HepG2 (cell line): ENCODE measurements around the gene DNMT1. TPM values are rescaled to one million over a fixed set of nuclear protein-coding genes. Genes with fewer than 3 reads are reported as not detected.

ENCODE experiments used
- ATAC-seq: fragments of 200-7000 bp; cut with Tn5 transposase; 3 replicates; pipeline ENCODE4 v1.9.1; 2020; ENCODE audit warnings: mild to moderate bottlenecking, moderate library complexity
- BruUV-seq: library from RNA; stranded (reverse); fragments of 400-500 nt; replicated peaks from 2 replicates; lab custom pipeline; 2021; lab: Mats Ljungman, UMichigan
- CTCF ChIA-PET: fragments of 300-600 bp; formaldehyde crosslinking; extraction: SDS; loops from one replicate; lab custom pipeline; 2021; ENCODE audit warnings: low total read pairs, inconsistent platforms, low intra/inter-chr PET ratio; lab: Yijun Ruan, JAX
- POLR2A ChIA-PET: fragments of 350-600 bp; sonication (Branson Sonifier 250); formaldehyde crosslinking; loops from one replicate; lab custom pipeline; 2020; ENCODE audit warnings: antibody characterized with exemption, inconsistent platforms; lab: Yijun Ruan, JAX
- DNase-seq: peaks from one replicate; pipeline ENCODE4 v3.0.0-alpha.2; 2015; ENCODE audit warnings: low spot score
- FAIRE-seq: peaks from 3 replicates; lab custom pipeline; 2011; peaks lifted over from hg19 to GRCh38; lab: Jason Lieb, UNC
- H2AFZ ChIP-seq: one replicate; pipeline ENCODE4 v1.6.1; 2011; ENCODE audit warnings: low read length, inconsistent platforms
- H3K27ac ChIP-seq: fragments of 300-600 bp; 3 replicates; pipeline ENCODE4 v1.8.0; 2011; ENCODE audit warnings: mixed run types, mild to moderate bottlenecking, mixed read lengths, low read length, inconsistent platforms; ENCODE audit not compliant: insufficient read depth; ENCODE audit errors: extremely low read length
- H3K27me3 ChIP-seq, 2 experiments: fragments of 200-600 bp in 1 of 2; 2 replicates in 1 of 2; 3 replicates in 1 of 2; pipeline versions ENCODE4 v1.6.0 to v1.8.0; 2011; ENCODE audit warnings: low read length in 2 of 2, mild to moderate bottlenecking in 2 of 2, moderate library complexity in 2 of 2, inconsistent platforms in 1 of 2; ENCODE audit not compliant: insufficient read depth in 2 of 2, control insufficient read depth in 1 of 2
- H3K36me3 ChIP-seq, 2 experiments: fragments of 200-600 bp in 1 of 2; replicated peaks in 1 of 2; 2 replicates in 1 of 2; 3 replicates in 1 of 2; pipeline versions ENCODE4 v1.5.1 to v1.8.0; 2011; ENCODE audit warnings: low read length in 2 of 2, inconsistent platforms in 1 of 2; ENCODE audit not compliant: insufficient read depth in 2 of 2, control insufficient read depth in 1 of 2
- H3K4me1 ChIP-seq: 2 replicates; pipeline ENCODE4 v1.5.1; 2012; ENCODE audit warnings: low read length, inconsistent platforms; ENCODE audit not compliant: insufficient read depth
- H3K4me2 ChIP-seq: 2 replicates; pipeline ENCODE4 v1.6.0; 2011; ENCODE audit warnings: low read depth, low read length, inconsistent platforms
- H3K4me3 ChIP-seq, 3 experiments: fragments of 200-600 bp in 1 of 3; sonication (generic), shearing (Covaris generic) in 1 of 3; replicated peaks in 1 of 3; 2 replicates each; pipeline ENCODE4 v1.5.1; 2011 to 2016; ENCODE audit warnings: low read length in 3 of 3, inconsistent platforms in 2 of 3, low read depth in 2 of 3, mild to moderate bottlenecking in 2 of 3, control low read depth in 1 of 3, mixed read lengths in 1 of 3; ENCODE audit not compliant: insufficient read depth in 1 of 3
- H3K79me2 ChIP-seq: one replicate; pipeline ENCODE4 v1.6.1; 2011; ENCODE audit warnings: low read length, inconsistent platforms; ENCODE audit not compliant: insufficient read depth
- H3K9ac ChIP-seq: 2 replicates; pipeline ENCODE4 v1.6.0; 2011; ENCODE audit warnings: mild to moderate bottlenecking, low read depth, low read length, inconsistent platforms; ENCODE audit not compliant: insufficient read depth
- H3K9me3 ChIP-seq: 2 replicates; pipeline ENCODE4 v1.5.1; 2012; ENCODE audit warnings: mild to moderate bottlenecking, low read length
- H4K20me1 ChIP-seq: 2 replicates; pipeline ENCODE4 v1.6.0; 2011; ENCODE audit warnings: inconsistent platforms, mild to moderate bottlenecking, low read length, moderate library complexity; ENCODE audit not compliant: insufficient read depth
- AGO1 ChIP-seq: fragments of 200-400 bp; formaldehyde crosslinking; IDR thresholded peaks from 2 replicates; pipeline ENCODE4 v1.6.1; 2017; ENCODE audit warnings: mild to moderate bottlenecking, low read depth, low read length, moderate library complexity; ENCODE audit not compliant: poor library complexity, severe bottlenecking
- GTF2F1 ChIP-seq: fragments of 150-350 bp; IDR thresholded peaks from 2 replicates; pipeline ENCODE4 v1.6.1; 2014; ENCODE audit warnings: low read length
- POLR2A ChIP-seq, 2 experiments: IDR thresholded peaks; 2 replicates each; pipeline ENCODE4 v1.6.1; 2011; ENCODE audit warnings: low read depth in 2 of 2, low read length in 2 of 2, mild to moderate bottlenecking in 1 of 2, moderate library complexity in 1 of 2; ENCODE audit not compliant: insufficient read depth in 1 of 2
- POLR2G ChIP-seq: fragments of 200-400 bp; formaldehyde crosslinking; IDR thresholded peaks from 2 replicates; pipeline ENCODE4 v1.6.1; 2018; ENCODE audit warnings: mild to moderate bottlenecking, low read depth, low read length, moderate library complexity
- RBFOX2 ChIP-seq: fragments of 200-400 bp; formaldehyde crosslinking; IDR thresholded peaks from 2 replicates; pipeline ENCODE4 v1.6.1; 2017; ENCODE audit warnings: low read depth, mild to moderate bottlenecking, low read length
- RBM22 ChIP-seq: fragments of 200-400 bp; formaldehyde crosslinking; optimal IDR thresholded peaks from 2 replicates; pipeline ENCODE3; 2017; ENCODE audit warnings: mild to moderate bottlenecking, low read length, moderate library complexity
- ZNF768 ChIP-seq: sonication (generic); formaldehyde crosslinking; IDR thresholded peaks from 2 replicates; pipeline ENCODE4 v1.4.0; 2020; ENCODE audit warnings: missing genetic modification reagents
- ZNF878 ChIP-seq: sonication (generic); formaldehyde crosslinking; IDR thresholded peaks from 2 replicates; pipeline ENCODE4 v1.8.1; 2023; ENCODE audit warnings: mild to moderate bottlenecking, missing genetic modification reagents, moderate library complexity
- WGBS: methylation state at CpG from one replicate; pipeline ENCODE4 v1.1.6; 2017; ENCODE audit warnings: low lambda C conversion rate; 5-methylcytosine and 5-hydroxymethylcytosine counted together
- in situ Hi-C: cut with HindIII; loops from 2 replicates; pipeline ENCODE4 v1.10.0; 2017; ENCODE audit warnings: low pct_unique_long_range_greater_than_20kb; ENCODE audit not compliant: extremely low pct_ligation_motif_present
- intact Hi-C: fragments of 100-400 bp; cut with micrococcal nuclease; formaldehyde crosslinking; loops from one replicate; pipeline ENCODE4 v1.10.0; 2022; ENCODE audit not compliant: unreplicated experiment
- polyA plus RNA-seq, 8 experiments: library from polyadenylated mRNA; depleted of rRNA in 3 of 8; stranded (reverse) in 7 of 8; unstranded in 1 of 8; fragments of >200 nt; fragmentation: Illumina TruSeq in 4 of 8; extraction: Trizol in 4 of 8; gene quantifications; 2 replicates each; pipeline versions ENCODE4 v1.2.1 to v1.2.3, GENCODE V29; 2011 to 2016; ENCODE audit warnings: low read depth in 4 of 8, missing spikeins in 1 of 8, mixed read lengths in 1 of 8; ENCODE audit not compliant: insufficient read depth in 1 of 8
- total RNA-seq, 5 experiments: library from RNA; depleted of rRNA; stranded (reverse); fragments of >200 nt; fragmentation: Illumina TruSeq; extraction: Trizol; gene quantifications; 2 replicates each; pipeline ENCODE4 v1.2.3, GENCODE V29; 2016; ENCODE audit warnings: low read depth in 1 of 5
- TF ChIP-seq, protein P1 (sequence below): IDR thresholded peaks from 2 replicates; pipeline ENCODE4 v1.6.1; 2016; ENCODE audit warnings: missing compliant biosample characterization, missing genetic modification reagents, borderline replicate concordance
- TF ChIP-seq, protein P2 (sequence below): sonication (generic); formaldehyde crosslinking; conservative IDR thresholded peaks from 2 replicates; pipeline ENCODE4 v1.4.0; 2020; ENCODE audit warnings: missing genetic modification reagents
- TF ChIP-seq, protein P3 (sequence below): sonication (generic); formaldehyde crosslinking; IDR thresholded peaks from 2 replicates; pipeline ENCODE4 v1.9.0; 2021; ENCODE audit warnings: missing genetic modification reagents, mild to moderate bottlenecking, borderline replicate concordance
- TF ChIP-seq, protein P4 (sequence below): sonication (generic); formaldehyde crosslinking; IDR thresholded peaks from 2 replicates; pipeline ENCODE4 v1.5.0; 2020; ENCODE audit warnings: missing genetic modification reagents

Gene DNMT1
- total and polyA plus RNA-seq, 2 of the 13 experiments (the other 11 are each of a cell fraction or from before 2014, with no cell fraction given): 31.2 to 91.1 TPM

DNA sequence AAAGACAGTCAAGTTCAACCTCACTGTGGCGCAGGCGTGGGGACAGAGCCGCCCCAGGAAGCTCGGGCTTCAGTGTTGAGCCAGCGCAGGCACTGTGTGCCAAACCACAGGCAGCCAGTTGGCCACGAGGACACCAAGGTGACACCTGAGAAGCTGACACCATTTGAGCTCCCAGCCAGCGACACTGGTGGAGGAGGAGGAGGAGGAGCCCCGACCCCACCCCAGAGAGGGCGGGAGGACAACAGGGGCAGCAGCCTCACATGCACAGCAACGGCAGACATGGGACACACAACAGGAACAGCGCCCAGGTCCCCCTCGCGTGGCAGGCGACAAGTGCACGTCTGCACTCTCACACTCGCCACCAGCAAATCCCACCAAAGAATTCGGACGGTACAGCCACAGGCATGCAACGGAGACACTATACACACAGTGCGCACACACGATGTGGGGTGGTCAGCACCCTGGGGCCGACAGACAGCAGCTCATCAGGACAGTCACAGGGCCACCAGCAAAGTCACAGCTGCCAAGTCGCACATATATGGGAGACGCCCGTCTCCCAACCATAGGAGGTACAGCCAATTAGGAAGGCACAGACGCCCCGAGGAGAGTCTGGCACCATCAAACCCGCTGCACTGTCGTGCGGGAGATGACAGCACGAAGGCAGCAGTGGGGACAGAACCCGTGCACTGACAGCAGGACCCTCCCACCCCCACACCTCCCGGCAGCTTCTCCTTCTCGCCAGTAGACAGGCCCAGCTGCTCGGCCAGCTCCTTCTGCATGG is 78.5 kb downstream of the DNMT1 start:
- WGBS: 99% methylated on average over 10 of the region's 35 CpGs
- Histone ChIP-seq H3K9me3 (no peaks in the 10 kb centered on the region), H3K36me3 (peaks cover 18 to 38% of the 10 kb centered on the region in 2 experiments), H4K20me1 (peaks cover 13% of the 10 kb centered on the region; the same call in 1 of the 2 replicates), H3K9ac (no peak overlapping the region), H3K27ac (no peak overlapping the region), H3K79me2 (peaks cover 14% of the 10 kb centered on the region), H3K4me2 (no peak overlapping the region), H3K4me1 (peaks cover 24% of the 10 kb centered on the region), H3K4me3 (no peak overlapping the region), H3K27me3 (no peaks in the 10 kb centered on the region; a peak in 1 of 5 replicates), H2AFZ (no peak overlapping the region)
- no peak for ATAC-seq
- ChIA-PET POLR2A (interaction anchor here (1.1 to 2.4 kb wide), 2 partner anchors 10 to 17 kb away, joined by 3 to 10 read pairs; partner anchors contain the start of gene PPAN), CTCF (no interaction called here)
- intact Hi-C loops (no loop called here), in situ Hi-C loops (no loop called here)
- no peak for DNase-seq
- peak; percentile 6 to 23; a peak in 2 of 4 replicates for TF ChIP-seq POLR2A (IDR thresholded peaks at IDR 0.05; ENCODE audit: insufficient read depth in 1 of 2, low read depth in 2 of 2, low read length in 2 of 2)
- TF ChIP-seq, protein P1, sequence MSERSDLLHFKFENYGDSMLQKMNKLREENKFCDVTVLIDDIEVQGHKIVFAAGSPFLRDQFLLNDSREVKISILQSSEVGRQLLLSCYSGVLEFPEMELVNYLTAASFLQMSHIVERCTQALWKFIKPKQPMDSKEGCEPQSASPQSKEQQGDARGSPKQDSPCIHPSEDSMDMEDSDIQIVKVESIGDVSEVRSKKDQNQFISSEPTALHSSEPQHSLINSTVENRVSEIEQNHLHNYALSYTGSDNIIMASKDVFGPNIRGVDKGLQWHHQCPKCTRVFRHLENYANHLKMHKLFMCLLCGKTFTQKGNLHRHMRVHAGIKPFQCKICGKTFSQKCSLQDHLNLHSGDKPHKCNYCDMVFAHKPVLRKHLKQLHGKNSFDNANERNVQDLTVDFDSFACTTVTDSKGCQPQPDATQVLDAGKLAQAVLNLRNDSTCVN (CRISPR knock-in tag): 0 out of 2 replicates have a peak, but pooled peaks have one; percentile 3
- no peak for TF ChIP-seq GTF2F1
- peak; percentile 23 for TF ChIP-seq RBFOX2
- TF ChIP-seq, protein P2, sequence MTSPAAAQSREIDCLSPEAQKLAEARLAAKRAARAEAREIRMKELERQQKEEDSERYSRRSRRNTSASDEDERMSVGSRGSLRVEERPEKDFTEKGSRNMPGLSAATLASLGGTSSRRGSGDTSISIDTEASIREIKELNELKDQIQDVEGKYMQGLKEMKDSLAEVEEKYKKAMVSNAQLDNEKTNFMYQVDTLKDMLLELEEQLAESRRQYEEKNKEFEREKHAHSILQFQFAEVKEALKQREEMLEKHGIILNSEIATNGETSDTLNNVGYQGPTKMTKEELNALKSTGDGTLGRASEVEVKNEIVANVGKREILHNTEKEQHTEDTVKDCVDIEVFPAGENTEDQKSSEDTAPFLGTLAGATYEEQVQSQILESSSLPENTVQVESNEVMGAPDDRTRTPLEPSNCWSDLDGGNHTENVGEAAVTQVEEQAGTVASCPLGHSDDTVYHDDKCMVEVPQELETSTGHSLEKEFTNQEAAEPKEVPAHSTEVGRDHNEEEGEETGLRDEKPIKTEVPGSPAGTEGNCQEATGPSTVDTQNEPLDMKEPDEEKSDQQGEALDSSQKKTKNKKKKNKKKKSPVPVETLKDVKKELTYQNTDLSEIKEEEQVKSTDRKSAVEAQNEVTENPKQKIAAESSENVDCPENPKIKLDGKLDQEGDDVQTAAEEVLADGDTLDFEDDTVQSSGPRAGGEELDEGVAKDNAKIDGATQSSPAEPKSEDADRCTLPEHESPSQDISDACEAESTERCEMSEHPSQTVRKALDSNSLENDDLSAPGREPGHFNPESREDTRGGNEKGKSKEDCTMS: no peak
- TF ChIP-seq, protein P3, sequence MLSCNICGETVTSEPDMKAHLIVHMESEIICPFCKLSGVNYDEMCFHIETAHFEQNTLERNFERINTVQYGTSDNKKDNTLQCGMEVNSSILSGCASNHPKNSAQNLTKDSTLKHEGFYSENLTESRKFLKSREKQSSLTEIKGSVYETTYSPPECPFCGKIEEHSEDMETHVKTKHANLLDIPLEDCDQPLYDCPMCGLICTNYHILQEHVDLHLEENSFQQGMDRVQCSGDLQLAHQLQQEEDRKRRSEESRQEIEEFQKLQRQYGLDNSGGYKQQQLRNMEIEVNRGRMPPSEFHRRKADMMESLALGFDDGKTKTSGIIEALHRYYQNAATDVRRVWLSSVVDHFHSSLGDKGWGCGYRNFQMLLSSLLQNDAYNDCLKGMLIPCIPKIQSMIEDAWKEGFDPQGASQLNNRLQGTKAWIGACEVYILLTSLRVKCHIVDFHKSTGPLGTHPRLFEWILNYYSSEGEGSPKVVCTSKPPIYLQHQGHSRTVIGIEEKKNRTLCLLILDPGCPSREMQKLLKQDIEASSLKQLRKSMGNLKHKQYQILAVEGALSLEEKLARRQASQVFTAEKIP: no peak
- TF ChIP-seq ZNF878 (CRISPR knock-in tag): 0 out of 2 replicates have a peak, but pooled peaks have one; percentile 8
- TF ChIP-seq POLR2G: peak; percentile 16; the same call in 1 of the 2 replicates
- peak; percentile 58 for TF ChIP-seq RBM22
- TF ChIP-seq ZNF768 (CRISPR knock-in tag): 0 out of 2 replicates have a peak, but pooled peaks have one; percentile 24
- TF ChIP-seq, protein P4, sequence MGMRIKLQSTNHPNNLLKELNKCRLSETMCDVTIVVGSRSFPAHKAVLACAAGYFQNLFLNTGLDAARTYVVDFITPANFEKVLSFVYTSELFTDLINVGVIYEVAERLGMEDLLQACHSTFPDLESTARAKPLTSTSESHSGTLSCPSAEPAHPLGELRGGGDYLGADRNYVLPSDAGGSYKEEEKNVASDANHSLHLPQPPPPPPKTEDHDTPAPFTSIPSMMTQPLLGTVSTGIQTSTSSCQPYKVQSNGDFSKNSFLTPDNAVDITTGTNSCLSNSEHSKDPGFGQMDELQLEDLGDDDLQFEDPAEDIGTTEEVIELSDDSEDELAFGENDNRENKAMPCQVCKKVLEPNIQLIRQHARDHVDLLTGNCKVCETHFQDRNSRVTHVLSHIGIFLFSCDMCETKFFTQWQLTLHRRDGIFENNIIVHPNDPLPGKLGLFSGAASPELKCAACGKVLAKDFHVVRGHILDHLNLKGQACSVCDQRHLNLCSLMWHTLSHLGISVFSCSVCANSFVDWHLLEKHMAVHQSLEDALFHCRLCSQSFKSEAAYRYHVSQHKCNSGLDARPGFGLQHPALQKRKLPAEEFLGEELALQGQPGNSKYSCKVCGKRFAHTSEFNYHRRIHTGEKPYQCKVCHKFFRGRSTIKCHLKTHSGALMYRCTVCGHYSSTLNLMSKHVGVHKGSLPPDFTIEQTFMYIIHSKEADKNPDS (CRISPR knock-in tag): no peak
- peak; percentile 87 for TF ChIP-seq AGO1
- no TSS peak for BruUV-seq
- no peak for FAIRE-seq
